Measurements from ENCODE around the gene UBE2G2. TPM values are rescaled to one million over a fixed set of nuclear protein-coding genes. Genes with fewer than 3 reads are reported as not detected.

The UBE2G2 gene
- 39.3 and 43.9 TPM in 2 replicates for total RNA-seq

GRCh38 chr21:44801468-44802395, at the start of gene UBE2G2:
UBE2G2 (minus strand) TSS chr21:44801820; CDS start chr21:44801748, 72 bp downstream.

GRCh38 chr21:44817914-44818639, 16.5 kb upstream of the UBE2G2 start, which contains the start of gene SUMO3:
SUMO3 (minus strand) TSS chr21:44818062; CDS start chr21:44817968, 94 bp downstream.

Other genes starting within 250 kb of the UBE2G2 start
- not detected in 2 replicates for gene KRTAP10-3, start 243.0 kb downstream of the UBE2G2 start, total RNA-seq
- gene KRTAP10-4, start 228.1 kb downstream of the UBE2G2 start, total RNA-seq: not detected in 2 replicates
- not detected in 2 replicates for gene KRTAP10-5, start 221.2 kb downstream of the UBE2G2 start, total RNA-seq
- not detected in 2 replicates for gene KRTAP10-6, start 209.3 kb downstream of the UBE2G2 start, total RNA-seq
- not detected in 2 replicates for gene KRTAP10-7, start 201.2 kb downstream of the UBE2G2 start, total RNA-seq
- gene KRTAP10-8, start 189.7 kb downstream of the UBE2G2 start, total RNA-seq: not detected in 2 replicates
- gene KRTAP10-9, start 174.7 kb downstream of the UBE2G2 start, total RNA-seq: not detected in 2 replicates
- gene KRTAP10-10, start 164.5 kb downstream of the UBE2G2 start, total RNA-seq: not detected in 2 replicates
- gene KRTAP10-11, start 155.4 kb downstream of the UBE2G2 start, total RNA-seq: not detected in 2 replicates
- not detected in 2 replicates for gene KRTAP12-4, start 147.2 kb downstream of the UBE2G2 start, total RNA-seq
- gene KRTAP12-3, start 143.9 kb downstream of the UBE2G2 start, total RNA-seq: not detected in 2 replicates
- not detected in 2 replicates for gene KRTAP12-2, start 134.9 kb downstream of the UBE2G2 start, total RNA-seq
- not detected in 2 replicates for gene KRTAP12-1, start 119.7 kb downstream of the UBE2G2 start, total RNA-seq
- not detected in 2 replicates for gene KRTAP10-12, start 104.6 kb downstream of the UBE2G2 start, total RNA-seq
- gene TSPEAR, start 90.2 kb downstream of the UBE2G2 start, total RNA-seq: not detected in 2 replicates
- 74.9 and 75.6 TPM in 2 replicates for gene SUMO3, start 16.2 kb upstream of the UBE2G2 start, total RNA-seq
- gene PTTG1IP, start 71.9 kb upstream of the UBE2G2 start, total RNA-seq: 96.2 and 122 TPM in 2 replicates
- gene ITGB2, start 119.1 kb upstream of the UBE2G2 start, total RNA-seq: 0.42 TPM in 1 of 2 replicates, not detected in the other
- 30.8 and 37.9 TPM in 2 replicates for gene SLX9, start 138.2 kb upstream of the UBE2G2 start, total RNA-seq

All from airway epithelial cell (primary cell).